ENCODE results near the gene SENP1. TPM values are rescaled to one million over a fixed set of nuclear protein-coding genes. Genes with fewer than 3 reads are reported as not detected.
A peak's percentile ranks its signal among the peaks of the same experiment; 100 is the strongest.

Gene SENP1
- total and polyA plus RNA-seq, 12 donors = 2.1 to 10.7 (median 8.5) TPM

DNA sequence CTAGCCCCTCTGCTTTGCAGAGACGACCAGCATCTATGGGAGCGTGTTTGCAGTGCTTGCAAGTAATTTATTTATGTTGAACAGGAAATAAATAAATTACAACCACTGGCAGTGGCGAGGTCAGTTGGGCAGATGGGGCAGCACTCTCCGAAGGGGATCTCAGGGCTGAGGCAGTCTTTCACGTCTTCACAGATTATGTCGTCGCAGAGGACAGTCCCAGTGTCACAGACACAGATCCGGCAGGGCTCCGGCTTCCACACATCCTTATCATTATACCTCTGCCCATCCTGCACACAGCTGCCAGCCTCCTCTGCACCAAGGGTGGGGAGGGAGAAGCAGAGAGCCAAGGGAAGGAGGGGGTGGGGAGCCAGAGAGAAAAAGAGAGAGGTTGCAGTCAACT lies 106.1 kb downstream of the SENP1 start:
- H3K9me3 ChIP-seq = no peaks in the 10 kb centered on the region
- peaks cover 10 to 80% (median 47%) of the 10 kb centered on the region in 7 donors for H3K27me3 ChIP-seq
- no peaks in the 10 kb centered on the region for H3K36me3 ChIP-seq
- DNase-seq (no peak), ATAC-seq (no peak)
- 74 to 85% methylated on average over 9 of the region's 9 CpGs for WGBS, 2 donors
- H3K4me1 ChIP-seq = peaks cover 7 to 54% (median 47%) of the 10 kb centered on the region in 9 donors
- H3K4me3 ChIP-seq = no peak overlapping the region
- no peak overlapping the region for H3K27ac ChIP-seq
- intact Hi-C loops (cut with DNase I) = no loop called here
- TF ChIP-seq, protein P1, sequence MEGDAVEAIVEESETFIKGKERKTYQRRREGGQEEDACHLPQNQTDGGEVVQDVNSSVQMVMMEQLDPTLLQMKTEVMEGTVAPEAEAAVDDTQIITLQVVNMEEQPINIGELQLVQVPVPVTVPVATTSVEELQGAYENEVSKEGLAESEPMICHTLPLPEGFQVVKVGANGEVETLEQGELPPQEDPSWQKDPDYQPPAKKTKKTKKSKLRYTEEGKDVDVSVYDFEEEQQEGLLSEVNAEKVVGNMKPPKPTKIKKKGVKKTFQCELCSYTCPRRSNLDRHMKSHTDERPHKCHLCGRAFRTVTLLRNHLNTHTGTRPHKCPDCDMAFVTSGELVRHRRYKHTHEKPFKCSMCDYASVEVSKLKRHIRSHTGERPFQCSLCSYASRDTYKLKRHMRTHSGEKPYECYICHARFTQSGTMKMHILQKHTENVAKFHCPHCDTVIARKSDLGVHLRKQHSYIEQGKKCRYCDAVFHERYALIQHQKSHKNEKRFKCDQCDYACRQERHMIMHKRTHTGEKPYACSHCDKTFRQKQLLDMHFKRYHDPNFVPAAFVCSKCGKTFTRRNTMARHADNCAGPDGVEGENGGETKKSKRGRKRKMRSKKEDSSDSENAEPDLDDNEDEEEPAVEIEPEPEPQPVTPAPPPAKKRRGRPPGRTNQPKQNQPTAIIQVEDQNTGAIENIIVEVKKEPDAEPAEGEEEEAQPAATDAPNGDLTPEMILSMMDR (IDR thresholded peaks at IDR 0.05) = no peak

DNA sequence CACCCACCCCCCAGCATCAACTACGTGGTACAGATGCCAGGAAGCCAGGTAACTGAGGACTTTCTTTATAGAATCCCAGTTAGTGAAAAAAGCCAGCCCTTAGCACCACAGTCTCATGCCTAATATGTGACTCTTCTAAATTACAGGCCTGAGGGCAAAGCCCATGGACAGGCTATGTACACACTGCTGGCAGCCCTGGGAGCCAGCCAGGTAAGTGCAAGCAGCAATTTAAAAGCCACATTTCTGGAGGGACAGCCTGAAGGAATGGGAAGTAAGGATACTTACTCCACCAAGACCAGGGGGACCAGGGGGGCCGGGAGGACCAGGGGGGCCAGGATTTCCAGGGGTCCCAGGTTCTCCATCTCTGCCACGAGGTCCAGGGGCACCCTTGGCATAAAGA lies 108.6 kb downstream of the SENP1 start:
- WGBS, 2 donors = 67 to 83% methylated on average over 3 of the region's 3 CpGs
- Histone ChIP-seq H3K4me3 (no peak overlapping the region), H3K27ac (no peak overlapping the region), H3K9me3 (no peaks in the 10 kb centered on the region), H3K36me3 (no peaks in the 10 kb centered on the region), H3K27me3 (peaks cover 0 to 59% (median 23%) of the 10 kb centered on the region in 7 donors), H3K4me1 (peaks cover 4 to 29% (median 25%) of the 10 kb centered on the region in 9 donors)
- DNase-seq (no peak), ATAC-seq (no peak)
- intact Hi-C loops (cut with DNase I) = no loop called here
- TF ChIP-seq, protein P1 (IDR thresholded peaks at IDR 0.05) = no peak

DNA sequence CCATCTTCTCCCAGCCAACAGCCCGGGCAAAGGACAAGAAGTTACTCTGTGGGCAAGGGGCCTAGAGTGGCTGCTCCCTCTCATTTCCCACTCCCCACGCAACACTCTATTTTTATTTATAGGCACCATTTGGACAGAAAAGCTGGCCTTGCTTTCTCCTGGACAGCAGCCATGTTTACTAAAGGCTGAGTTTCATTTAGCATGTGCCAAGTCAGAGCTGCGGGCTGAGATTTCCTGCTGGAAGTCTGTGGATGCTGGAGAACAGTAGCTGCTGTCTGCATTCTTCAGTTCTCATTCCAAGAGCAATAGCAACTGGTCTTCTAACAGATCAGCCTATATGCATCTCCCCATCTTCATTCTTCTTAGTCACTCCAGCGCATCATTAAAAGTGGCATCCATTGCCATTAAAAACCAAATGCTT lies 109.9 kb downstream of the SENP1 start:
- Histone ChIP-seq H3K36me3 (no peaks in the 10 kb centered on the region), H3K27me3 (peaks cover 0 to 46% (median 17%) of the 10 kb centered on the region in 7 donors), H3K9me3 (no peaks in the 10 kb centered on the region), H3K4me1 (peaks cover 0 to 25% (median 14%) of the 10 kb centered on the region in 9 donors), H3K4me3 (no peak overlapping the region), H3K27ac (no peak overlapping the region)
- intact Hi-C loops (cut with DNase I) = no loop called here
- DNase-seq (peak in 1 of 2 donors; percentile 31), ATAC-seq (peak in 4 of 8 donors; percentile 32 to 55 (median 46))
- 20 to 26% methylated on average over 4 of the region's 4 CpGs for WGBS, 2 donors
- TF ChIP-seq, protein P1 (IDR thresholded peaks at IDR 0.05) = no peak

DNA sequence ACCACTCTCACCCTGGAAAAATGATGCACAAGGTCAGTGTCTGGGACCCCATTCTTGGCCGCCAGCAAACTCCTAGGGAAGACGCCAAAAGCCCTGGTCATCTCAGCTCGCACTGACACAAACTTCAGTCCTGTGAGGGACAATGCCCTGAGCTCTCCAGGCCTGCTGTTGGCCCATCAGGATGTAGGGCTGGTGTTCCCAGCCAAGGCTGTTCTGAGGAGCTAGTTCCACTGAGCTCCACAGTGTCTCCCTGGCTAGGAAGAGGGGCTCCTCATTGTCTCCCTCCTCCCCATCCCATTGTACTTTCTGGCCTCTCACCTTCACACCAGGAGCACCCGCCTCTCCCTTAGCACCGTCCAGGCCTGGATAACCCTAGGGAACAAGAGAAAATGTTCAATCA lies 112.4 kb downstream of the SENP1 start:
- TF ChIP-seq, protein P1 (IDR thresholded peaks at IDR 0.05) = no peak
- peaks cover 0 to 25% (median 11%) of the 10 kb centered on the region in 9 donors for H3K4me1 ChIP-seq
- H3K4me3 ChIP-seq = no peak overlapping the region
- no peaks in the 10 kb centered on the region for H3K36me3 ChIP-seq
- intact Hi-C loops (cut with DNase I) = no loop called here
- ATAC-seq (no peak), DNase-seq (no peak)
- no peak overlapping the region for H3K27ac ChIP-seq
- H3K9me3 ChIP-seq = no peaks in the 10 kb centered on the region
- peaks cover 0 to 22% (median 6%) of the 10 kb centered on the region in 7 donors for H3K27me3 ChIP-seq
- 96% methylated on average over 5 of the region's 5 CpGs for WGBS, 2 donors

Small RNA genes within 50 kb of the gene (microRNA-seq; reads per million reads assigned to microRNA genes)
- 33.2 to 41.3 reads per million in 2 donors for gene MIR6505

Other genes with a start within 250 kb of the SENP1 start
- gene VDR, start 201.1 kb downstream of the SENP1 start, total RNA-seq = 1 to 10 TPM in 1 of 10 donors, under 1 TPM in 9; 0.08 to 3.0 (median 0.31) TPM
- under 1 TPM; 0.29 to 0.87 TPM for gene VDR, start 201.1 kb downstream of the SENP1 start, polyA plus RNA-seq
- gene TMEM106C, start 142.5 kb downstream of the SENP1 start, total RNA-seq = 10 to 100 TPM; 22.3 to 61.8 (median 40.0) TPM
- 10 to 100 TPM; 24.1 to 41.6 TPM for gene TMEM106C, start 142.5 kb downstream of the SENP1 start, polyA plus RNA-seq
- gene COL2A1, start 101.6 kb downstream of the SENP1 start, total RNA-seq = under 1 TPM in 1 of 10 donors, not detected in 9; 0.17 TPM
- gene COL2A1, start 101.6 kb downstream of the SENP1 start, polyA plus RNA-seq = under 1 TPM; 0.03 to 0.07 TPM
- 100 to 1,000 TPM; 508 to 948 (median 694) TPM for gene PFKM, start 13.3 kb upstream of the SENP1 start, total RNA-seq
- gene PFKM, start 13.3 kb upstream of the SENP1 start, polyA plus RNA-seq = 100 to 1,000 TPM; 121 to 185 TPM
- 100 to 1,000 TPM in 1 of 10 donors, 10 to 100 TPM in 9; 73.4 to 103 (median 85.8) TPM for gene ASB8, start 51.4 kb upstream of the SENP1 start, total RNA-seq
- gene ASB8, start 51.4 kb upstream of the SENP1 start, polyA plus RNA-seq = 10 to 100 TPM; 24.9 to 28.5 TPM
- 1 to 10 TPM in 3 of 10 donors, under 1 TPM in 7; 0.11 to 1.5 (median 0.42) TPM for gene CCDC184, start 77.6 kb upstream of the SENP1 start, total RNA-seq
- gene CCDC184, start 77.6 kb upstream of the SENP1 start, polyA plus RNA-seq = 1 to 10 TPM; 1.0 to 1.3 TPM
- not detected for gene OR10AD1, start 97.2 kb upstream of the SENP1 start, total RNA-seq
- not detected for gene OR10AD1, start 97.2 kb upstream of the SENP1 start, polyA plus RNA-seq
- 10 to 100 TPM; 13.8 to 19.1 (median 15.5) TPM for gene ZNF641, start 244.8 kb upstream of the SENP1 start, total RNA-seq
- 1 to 10 TPM; 3.6 to 3.8 TPM for gene ZNF641, start 244.8 kb upstream of the SENP1 start, polyA plus RNA-seq

Data from heart right ventricle (tissue), 16 donors.